K562 (cell line): ENCODE measurements around the gene PABPC1L. TPM values are rescaled to one million over a fixed set of nuclear protein-coding genes. Genes with fewer than 3 reads are reported as not detected.
A peak's percentile ranks its signal among the peaks of the same experiment; 100 is the strongest.

Source experiments
- ATAC-seq: fragments of 200-7000 bp; cut with Tn5 transposase; 3 replicates; pipeline ENCODE4 v1.9.1; 2020; ENCODE audit warnings: moderate library complexity
- BruUV-seq: library from RNA; stranded (reverse); fragments of 400-500 nt; replicated peaks from 2 replicates; lab custom pipeline; 2021; lab: Mats Ljungman, UMichigan
- CTCF ChIA-PET: fragments of 300-600 bp; formaldehyde crosslinking; extraction: SDS; loops from one replicate; lab custom pipeline; 2021; ENCODE audit warnings: low intra/inter-chr PET ratio; lab: Yijun Ruan, JAX
- POLR2A ChIA-PET: fragments of 300-600, 350-650 bp; sonication (Branson Sonifier 250); formaldehyde crosslinking; extraction: SDS; loops from one replicate; lab custom pipeline; 2021; ENCODE audit warnings: antibody characterized with exemption, inconsistent platforms; lab: Yijun Ruan, JAX
- DNase-seq, 4 experiments: peaks; one replicate each; pipeline versions ENCODE4 v3.0.0 to v3.0.0-alpha.2; 2011 to 2018; ENCODE audit warnings: low spot score in 3 of 4, mixed read lengths in 3 of 4; ENCODE audit errors: extremely low read depth in 1 of 4
- FAIRE-seq: peaks from 2 replicates; lab custom pipeline; 2011; peaks lifted over from hg19 to GRCh38; lab: Jason Lieb, UNC
- H2AFZ ChIP-seq: 2 replicates; pipeline ENCODE4 v1.6.0; 2011; ENCODE audit warnings: low read depth, low read length, control low read depth, inconsistent platforms
- H3K27ac ChIP-seq: fragments of 200-600 bp; 3 replicates; pipeline ENCODE4 v1.8.0; 2011; ENCODE audit warnings: low read depth, mild to moderate bottlenecking, control low read depth, inconsistent platforms, low read length, moderate library complexity, mixed read lengths; ENCODE audit errors: extremely low read depth
- H3K27me3 ChIP-seq, 2 experiments: fragments of 300-600 bp in 1 of 2; 2 replicates in 1 of 2; 3 replicates in 1 of 2; pipeline versions ENCODE4 v1.6.0 to v1.8.0; 2011; ENCODE audit warnings: inconsistent platforms in 2 of 2, low read length in 2 of 2, mild to moderate bottlenecking in 1 of 2, mixed read lengths in 1 of 2, moderate library complexity in 1 of 2; ENCODE audit not compliant: control insufficient read depth in 2 of 2, insufficient read depth in 2 of 2
- H3K36me3 ChIP-seq: fragments of 300-600 bp; 3 replicates; pipeline ENCODE4 v1.8.0; 2011; ENCODE audit warnings: mild to moderate bottlenecking, low read length, inconsistent platforms; ENCODE audit not compliant: control insufficient read depth, insufficient read depth
- H3K4me1 ChIP-seq, 2 experiments: fragments of 200-600 bp in 1 of 2; replicated peaks in 1 of 2; 2 replicates in 1 of 2; 3 replicates in 1 of 2; pipeline versions ENCODE4 v1.5.1 to v1.8.0; 2011; ENCODE audit warnings: inconsistent platforms in 2 of 2, low read length in 2 of 2, mild to moderate bottlenecking in 1 of 2, mixed read lengths in 1 of 2, moderate library complexity in 1 of 2; ENCODE audit not compliant: control insufficient read depth in 2 of 2, insufficient read depth in 2 of 2
- H3K4me2 ChIP-seq: 2 replicates; pipeline ENCODE4 v1.6.1; 2011; ENCODE audit warnings: low read length, control low read depth, inconsistent platforms, mixed read lengths; ENCODE audit not compliant: insufficient read depth
- H3K4me3 ChIP-seq: fragments of 200-600 bp; sonication (generic), shearing (Covaris generic); 2 replicates; pipeline ENCODE4 v1.5.1; 2016; ENCODE audit warnings: control low read depth, inconsistent platforms
- H3K79me2 ChIP-seq: fragments of 200-600 bp; 3 replicates; pipeline ENCODE4 v1.8.0; 2011; ENCODE audit warnings: low read length, inconsistent platforms; ENCODE audit not compliant: control insufficient read depth, insufficient read depth
- H3K9ac ChIP-seq, 2 experiments: 2 replicates each; pipeline versions ENCODE4 v1.6.0 to v1.6.1; 2011; ENCODE audit warnings: low read depth in 2 of 2, low read length in 2 of 2, control low read depth in 1 of 2, inconsistent platforms in 1 of 2, mild to moderate bottlenecking in 1 of 2, mixed read lengths in 1 of 2; ENCODE audit not compliant: insufficient read depth in 1 of 2
- H3K9me1 ChIP-seq: one replicate; pipeline ENCODE4 v1.6.0; 2011; ENCODE audit warnings: inconsistent platforms, mild to moderate bottlenecking, low read length, moderate library complexity; ENCODE audit not compliant: control insufficient read depth, insufficient read depth
- H3K9me3 ChIP-seq: replicated peaks from 2 replicates; pipeline ENCODE4 v1.5.1; 2011; ENCODE audit warnings: low read depth, low read length, inconsistent platforms; ENCODE audit not compliant: control insufficient read depth, insufficient read depth
- H4K20me1 ChIP-seq: replicated peaks from 2 replicates; pipeline ENCODE4 v1.6.1; 2011; ENCODE audit warnings: low read length, inconsistent platforms, mixed read lengths; ENCODE audit not compliant: control insufficient read depth, insufficient read depth
- ARHGAP35 ChIP-seq: fragments of 450-650 bp; IDR thresholded peaks from 2 replicates; pipeline ENCODE4 v1.6.1; 2018; ENCODE audit not compliant: partially characterized antibody
- CBFA2T3 ChIP-seq: fragments of 450-650 bp; IDR thresholded peaks from 2 replicates; pipeline ENCODE4 v1.6.1; 2017
- ETV1 ChIP-seq: fragments of 450-650 bp; conservative IDR thresholded peaks from 2 replicates; pipeline ENCODE4 v1.6.1; 2016; ENCODE audit warnings: missing genetic modification characterization, control low read depth, low read depth, missing compliant biosample characterization
- FOXA3 ChIP-seq, 2 experiments: fragments of 450-650 bp in 1 of 2; sonication (generic) in 1 of 2; formaldehyde crosslinking; IDR thresholded peaks in 1 of 2; conservative IDR thresholded peaks in 1 of 2; 2 replicates each; pipeline versions ENCODE4 v1.4.0 to v1.8.0; 2020 to 2022; ENCODE audit warnings: mild to moderate bottlenecking in 2 of 2, missing genetic modification reagents in 1 of 2
- KAT7 ChIP-seq: sonication (generic); formaldehyde crosslinking; IDR thresholded peaks from 2 replicates; pipeline ENCODE4 v1.8.0; 2022; ENCODE audit warnings: missing genetic modification reagents, mild to moderate bottlenecking, borderline replicate concordance
- MAFK ChIP-seq: IDR thresholded peaks from 2 replicates; pipeline ENCODE4 v1.6.1; 2011; ENCODE audit warnings: low read length, improper control_type of control experiment
- NFYB ChIP-seq: IDR thresholded peaks from 2 replicates; pipeline ENCODE4 v1.6.1; 2011; ENCODE audit warnings: mild to moderate bottlenecking, moderate library complexity; ENCODE audit not compliant: insufficient read length; ENCODE audit errors: extremely low read depth
- RB1 ChIP-seq: fragments of 450-650 bp; IDR thresholded peaks from 2 replicates; pipeline ENCODE4 v1.6.1; 2017; ENCODE audit warnings: low read depth, mild to moderate bottlenecking
- ZEB2 ChIP-seq: fragments of 450-650 bp; IDR thresholded peaks from 2 replicates; pipeline ENCODE4 v1.6.1; 2016
- ZNF124 ChIP-seq: sonication (generic); formaldehyde crosslinking; IDR thresholded peaks from 2 replicates; pipeline ENCODE4 v1.8.1; 2022; ENCODE audit warnings: missing genetic modification reagents
- ZNF384 ChIP-seq: IDR thresholded peaks from 2 replicates; pipeline ENCODE4 v1.6.1; 2012; ENCODE audit warnings: low read depth, low read length, improper control_type of control experiment
- ZSCAN29 ChIP-seq: fragments of 450-650 bp; IDR thresholded peaks from 2 replicates; pipeline ENCODE4 v1.6.1; 2017
- WGBS: fragments of 100-300 bp; shearing (Covaris generic); methylation state at CpG from one replicate; pipeline ENCODE4 v1.1.6; 2016; ENCODE audit warnings: low coverage, mixed read lengths; ENCODE audit not compliant: insufficient coverage; ENCODE audit errors: missing lambda C conversion rate; 5-methylcytosine and 5-hydroxymethylcytosine counted together
- in situ Hi-C: fragments of 300-500 bp; cut with MboI; formaldehyde crosslinking; loops from 4 replicates; pipeline ENCODE4 v1.15.0; 2018; ENCODE audit warnings: inconsistent platforms, mixed read lengths
- intact Hi-C: fragments of 100-400 bp; cut with micrococcal nuclease; formaldehyde crosslinking; loops from 2 replicates; pipeline ENCODE4 v1.14.2; 2022
- polyA plus RNA-seq, 8 experiments: library from polyadenylated mRNA; depleted of rRNA in 4 of 8; stranded (reverse) in 5 of 8; unstranded in 3 of 8; fragments of >200 nt; fragmentation: Nextera tagmentation in 2 of 8; fragmentation: Illumina TruSeq in 1 of 8; extraction: Ambion mirVana in 2 of 8; extraction: Trizol in 1 of 8; gene quantifications; 2 replicates each; pipeline versions ENCODE4 v1.2.1 to v1.2.3, GENCODE V29; 2011 to 2014; ENCODE audit warnings: inconsistent platforms in 1 of 8, missing spikeins in 1 of 8
- total RNA-seq, 7 experiments: library from RNA; depleted of rRNA in 6 of 7; stranded (reverse); fragments of >200 nt in 6 of 7; fragmentation: Illumina TruSeq in 2 of 7; extraction: Trizol in 2 of 7; gene quantifications; 2 replicates each; pipeline versions ENCODE4 v1.2.1 to v1.2.3, GENCODE V29; 2011 to 2021; ENCODE audit warnings: low replicate concordance in 1 of 7
- TF ChIP-seq, protein P1 (sequence below): fragments of 450-650 bp; formaldehyde crosslinking; IDR thresholded peaks from 2 replicates; pipeline ENCODE4 v1.4.0; 2020; ENCODE audit warnings: mild to moderate bottlenecking, mixed read lengths
- TF ChIP-seq, protein P2 (sequence below), 3 experiments: IDR thresholded peaks in 2 of 3; conservative IDR thresholded peaks in 1 of 3; 2 replicates each; pipeline ENCODE4 v1.5.1; 2011 to 2012; ENCODE audit warnings: low read length in 3 of 3, mild to moderate bottlenecking in 3 of 3, control low read depth in 2 of 3, improper control_type of control experiment in 1 of 3, inconsistent platforms in 1 of 3, low read depth in 1 of 3, mixed read lengths in 1 of 3, moderate library complexity in 1 of 3; ENCODE audit not compliant: insufficient read depth in 2 of 3
- TF ChIP-seq, protein P3 (sequence below): fragments of 200-800 bp; sonication (Bioruptor generic); IDR thresholded peaks from 2 replicates; pipeline ENCODE4 v1.6.1; 2017; ENCODE audit warnings: missing genetic modification characterization, missing compliant biosample characterization

The PABPC1L gene
- total and polyA plus RNA-seq, 9 of the 15 experiments (the other 6 are each of a cell fraction or from before 2014, with no cell fraction given) = 6.0 to 90.3 (median 15.8) TPM

DNA sequence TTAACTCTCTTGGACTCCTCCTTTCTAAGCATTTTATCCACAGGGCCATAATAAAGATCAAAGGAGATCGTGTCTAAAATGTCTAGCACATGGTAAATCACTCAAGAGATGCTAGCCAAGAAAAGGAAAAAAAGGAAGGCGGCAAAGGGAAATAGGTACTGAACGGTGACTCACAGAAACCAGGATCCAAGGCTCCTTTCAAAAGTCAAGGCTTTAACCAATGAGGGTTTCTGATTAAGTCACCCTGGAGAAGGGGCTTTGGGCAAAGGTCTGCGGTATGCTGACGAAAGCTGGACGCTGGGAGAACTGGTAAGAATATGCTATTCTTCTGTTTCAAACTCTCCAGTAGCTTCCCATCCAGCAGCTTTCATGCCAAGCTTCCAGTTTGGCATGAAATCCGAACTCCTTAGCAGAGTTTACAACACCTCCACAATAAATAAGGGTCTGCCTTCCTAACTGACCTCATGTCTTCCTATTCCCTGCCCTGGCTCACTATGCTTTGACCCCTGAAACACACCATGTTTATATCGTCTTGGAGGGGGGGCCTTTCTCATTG lies 49.3 kb downstream of the PABPC1L start (continued):
- no peak for TF ChIP-seq ETV1

DNA sequence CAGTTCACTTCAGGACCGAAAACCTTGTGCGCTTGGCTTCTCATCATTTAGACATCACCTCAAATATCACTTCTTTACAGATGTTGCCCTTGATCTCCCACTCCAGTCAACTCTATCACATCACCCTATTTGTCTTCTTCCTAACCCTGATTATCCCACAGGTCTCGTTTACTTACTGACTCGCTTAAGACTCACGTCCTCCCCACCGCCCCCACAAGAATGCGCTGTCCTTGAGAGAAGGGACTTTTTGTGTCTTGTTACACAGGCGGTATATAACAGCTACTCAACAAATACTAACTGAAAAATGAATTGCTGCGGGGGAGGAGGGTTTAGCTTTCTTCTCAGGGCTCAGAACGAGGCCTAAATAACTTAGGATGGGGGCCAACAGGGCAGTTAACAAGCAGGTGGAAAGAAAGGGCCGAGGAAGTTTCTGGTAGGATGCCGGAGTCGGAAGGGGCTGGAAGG lies 49.8 kb downstream of the PABPC1L start:
- H3K79me2 ChIP-seq = peaks cover 45% of the 10 kb centered on the region
- H3K9me3 ChIP-seq = no peaks in the 10 kb centered on the region
- FAIRE-seq (peak; percentile 65), ATAC-seq (peak; percentile 68), DNase-seq (peak in 3 of 4 experiments; percentile 25 to 72 (median 47))
- TSS peak; percentile 56 for BruUV-seq
- H3K4me1 ChIP-seq = peaks cover 21 to 37% of the 10 kb centered on the region in 2 experiments
- ChIA-PET CTCF (no interaction called here), POLR2A (interaction anchor here (0.6 to 2.8 kb wide), 15 partner anchors 8 to 233 kb away, joined by 3 to 16 read pairs (median 5); no protein-coding TSS in a partner anchor)
- in situ Hi-C loops (no loop called here), intact Hi-C loops (loop anchor here (2.0 kb wide), 1 partner anchor 49 kb away; the partner anchor contains the start of gene PABPC1L)
- WGBS = 2% methylated on average over 13 of the region's 13 CpGs
- peak overlapping the region; percentile 81 for H3K27ac ChIP-seq
- peak overlapping the region; percentile 64 for H3K4me3 ChIP-seq
- peaks cover 41% of the 10 kb centered on the region for H3K36me3 ChIP-seq
- no peaks in the 10 kb centered on the region for H4K20me1 ChIP-seq
- peak overlapping the region; percentile 69 to 95 for H3K9ac ChIP-seq
- H2AFZ ChIP-seq = peak overlapping the region; percentile 93
- no peaks in the 10 kb centered on the region for H3K27me3 ChIP-seq
- H3K9me1 ChIP-seq = no peaks in the 10 kb centered on the region
- H3K4me2 ChIP-seq = peak overlapping the region; percentile 81
- TF ChIP-seq, protein P1, sequence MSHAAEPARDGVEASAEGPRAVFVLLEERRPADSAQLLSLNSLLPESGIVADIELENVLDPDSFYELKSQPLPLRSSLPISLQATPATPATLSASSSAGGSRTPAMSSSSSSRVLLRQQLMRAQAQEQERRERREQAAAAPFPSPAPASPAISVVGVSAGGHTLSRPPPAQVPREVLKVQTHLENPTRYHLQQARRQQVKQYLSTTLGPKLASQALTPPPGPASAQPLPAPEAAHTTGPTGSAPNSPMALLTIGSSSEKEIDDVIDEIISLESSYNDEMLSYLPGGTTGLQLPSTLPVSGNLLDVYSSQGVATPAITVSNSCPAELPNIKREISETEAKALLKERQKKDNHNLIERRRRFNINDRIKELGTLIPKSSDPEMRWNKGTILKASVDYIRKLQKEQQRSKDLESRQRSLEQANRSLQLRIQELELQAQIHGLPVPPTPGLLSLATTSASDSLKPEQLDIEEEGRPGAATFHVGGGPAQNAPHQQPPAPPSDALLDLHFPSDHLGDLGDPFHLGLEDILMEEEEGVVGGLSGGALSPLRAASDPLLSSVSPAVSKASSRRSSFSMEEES (CRISPR knock-in tag) = no peak
- TF ChIP-seq, protein P2, sequence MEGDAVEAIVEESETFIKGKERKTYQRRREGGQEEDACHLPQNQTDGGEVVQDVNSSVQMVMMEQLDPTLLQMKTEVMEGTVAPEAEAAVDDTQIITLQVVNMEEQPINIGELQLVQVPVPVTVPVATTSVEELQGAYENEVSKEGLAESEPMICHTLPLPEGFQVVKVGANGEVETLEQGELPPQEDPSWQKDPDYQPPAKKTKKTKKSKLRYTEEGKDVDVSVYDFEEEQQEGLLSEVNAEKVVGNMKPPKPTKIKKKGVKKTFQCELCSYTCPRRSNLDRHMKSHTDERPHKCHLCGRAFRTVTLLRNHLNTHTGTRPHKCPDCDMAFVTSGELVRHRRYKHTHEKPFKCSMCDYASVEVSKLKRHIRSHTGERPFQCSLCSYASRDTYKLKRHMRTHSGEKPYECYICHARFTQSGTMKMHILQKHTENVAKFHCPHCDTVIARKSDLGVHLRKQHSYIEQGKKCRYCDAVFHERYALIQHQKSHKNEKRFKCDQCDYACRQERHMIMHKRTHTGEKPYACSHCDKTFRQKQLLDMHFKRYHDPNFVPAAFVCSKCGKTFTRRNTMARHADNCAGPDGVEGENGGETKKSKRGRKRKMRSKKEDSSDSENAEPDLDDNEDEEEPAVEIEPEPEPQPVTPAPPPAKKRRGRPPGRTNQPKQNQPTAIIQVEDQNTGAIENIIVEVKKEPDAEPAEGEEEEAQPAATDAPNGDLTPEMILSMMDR (IDR thresholded peaks at IDR 0.05 in 2 of 3, conservative IDR thresholded peaks at IDR 0.05 in 1 of 3; ENCODE audit: insufficient read depth in 2 of 3, low read depth in 1 of 3, low read length in 3 of 3) = peak in 2 of 3 experiments; percentile 9 to 18; a peak in 1 of 6 replicates
- peak in 1 of 2 experiments; percentile 56; a peak in 1 of 4 replicates for TF ChIP-seq FOXA3 (CRISPR knock-in tag; conservative IDR thresholded peaks at IDR 0.05 in 1 of 2, IDR thresholded peaks at IDR 0.05 in 1 of 2)
- TF ChIP-seq ARHGAP35 = no peak
- no peak for TF ChIP-seq ZEB2
- no peak for TF ChIP-seq ZSCAN29
- TF ChIP-seq ZNF384 = no peak
- no peak for TF ChIP-seq ZNF124 (CRISPR knock-in tag)
- TF ChIP-seq CBFA2T3 = peak; percentile 44
- TF ChIP-seq, protein P3, sequence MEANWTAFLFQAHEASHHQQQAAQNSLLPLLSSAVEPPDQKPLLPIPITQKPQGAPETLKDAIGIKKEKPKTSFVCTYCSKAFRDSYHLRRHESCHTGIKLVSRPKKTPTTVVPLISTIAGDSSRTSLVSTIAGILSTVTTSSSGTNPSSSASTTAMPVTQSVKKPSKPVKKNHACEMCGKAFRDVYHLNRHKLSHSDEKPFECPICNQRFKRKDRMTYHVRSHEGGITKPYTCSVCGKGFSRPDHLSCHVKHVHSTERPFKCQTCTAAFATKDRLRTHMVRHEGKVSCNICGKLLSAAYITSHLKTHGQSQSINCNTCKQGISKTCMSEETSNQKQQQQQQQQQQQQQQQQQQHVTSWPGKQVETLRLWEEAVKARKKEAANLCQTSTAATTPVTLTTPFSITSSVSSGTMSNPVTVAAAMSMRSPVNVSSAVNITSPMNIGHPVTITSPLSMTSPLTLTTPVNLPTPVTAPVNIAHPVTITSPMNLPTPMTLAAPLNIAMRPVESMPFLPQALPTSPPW (CRISPR knock-in tag) = peak; percentile 39; the same call in 1 of the 2 replicates
- TF ChIP-seq KAT7 = no peak; the same call in 1 of the 2 replicates
- no peak for TF ChIP-seq MAFK
- 0 out of 2 replicates have a peak, but pooled peaks have one; percentile 19 for TF ChIP-seq RB1
- TF ChIP-seq NFYB = no peak
